ENCODE data around the gene XDH. TPM values are rescaled to one million over a fixed set of nuclear protein-coding genes. Genes with fewer than 3 reads are reported as not detected.

The XDH gene
- total RNA-seq (2014; rRNA removed; shearing (Covaris generic)), result 0.19 and 0.34 TPM in 2 replicates

GRCh38 chr2:31414601-31415241 lies at the start of gene XDH:
XDH (minus strand) TSS chr2:31414742; CDS start chr2:31414666, 76 bp downstream.
- no peak for DNase-seq (ENCODE audit: low spot score)

- peak; percentile 53 for DNase-seq (ENCODE audit: low spot score)
These were observed 43.1 kb upstream of the XDH start for GRCh38 chr2:31457651-31458050.

- DNase-seq (ENCODE audit: low spot score), result peak; percentile 17
These were observed 32.3 kb upstream of the XDH start for GRCh38 chr2:31446848-31447247.

- DNase-seq (ENCODE audit: low spot score), result no peak
These were observed 27.8 kb upstream of the XDH start for GRCh38 chr2:31442376-31442775.

- peak; percentile 80 for DNase-seq (ENCODE audit: low spot score)
These were observed 26.2 kb upstream of the XDH start for GRCh38 chr2:31440764-31441163.

- DNase-seq (ENCODE audit: low spot score), result peak; percentile 26
These were observed 20.4 kb upstream of the XDH start for GRCh38 chr2:31434911-31435310.

- DNase-seq (ENCODE audit: low spot score), result no peak
These were observed 19.0 kb upstream of the XDH start for GRCh38 chr2:31433541-31433940.

GRCh38 chr2:31430439-31431165 lies 16.1 kb upstream of the XDH start:
- DNase-seq (ENCODE audit: low spot score), result peak; percentile 10

GRCh38 chr2:31429759-31430438 lies 15.4 kb upstream of the XDH start:
- DNase-seq (ENCODE audit: low spot score), result peak; percentile 68

GRCh38 chr2:31429040-31429439 lies 14.5 kb upstream of the XDH start:
- no peak for DNase-seq (ENCODE audit: low spot score)

- peak; percentile 23 for DNase-seq (ENCODE audit: low spot score)
These were observed 13.5 kb upstream of the XDH start for GRCh38 chr2:31428001-31428418.

- no peak for DNase-seq (ENCODE audit: low spot score)
These were observed 11.6 kb upstream of the XDH start for GRCh38 chr2:31426096-31426495.

- DNase-seq (ENCODE audit: low spot score), result no peak
These were observed 7.1 kb upstream of the XDH start for GRCh38 chr2:31421634-31422033.

GRCh38 chr2:31420936-31421335 lies 6.4 kb upstream of the XDH start:
- peak; percentile 70 for DNase-seq (ENCODE audit: low spot score)

- DNase-seq (ENCODE audit: low spot score), result no peak
These were observed 4.8 kb upstream of the XDH start for GRCh38 chr2:31419386-31419785.

- no peak for DNase-seq (ENCODE audit: low spot score)
These were observed 879 bp upstream of the XDH start for GRCh38 chr2:31415421-31415820.

GRCh38 chr2:31413862-31414550 lies 536 bp downstream of the XDH start:
- DNase-seq (ENCODE audit: low spot score), result peak; percentile 37

GRCh38 chr2:31413025-31413424 lies 1.5 kb downstream of the XDH start:
- DNase-seq (ENCODE audit: low spot score), result no peak

GRCh38 chr2:31411771-31412170 lies 2.8 kb downstream of the XDH start:
- no peak for DNase-seq (ENCODE audit: low spot score)

GRCh38 chr2:31406593-31407385 lies 7.8 kb downstream of the XDH start:
- no peak for DNase-seq (ENCODE audit: low spot score)

GRCh38 chr2:31404827-31405226 lies 9.7 kb downstream of the XDH start:
- DNase-seq (ENCODE audit: low spot score), result no peak
